Inferior parietal cortex (tissue), 1 donor: ENCODE results near the gene COX10.
"Not testable (repeated sequence)": the region's sequence is repeated elsewhere in the genome, so short reads cannot be mapped to it uniquely, and the experiment has no call there.

Experiments
- DNase-seq: peaks from one replicate; pipeline ENCODE4 v3.0.0-alpha.2; 2016; ENCODE audit errors: extremely low spot score

Gene COX10

DNA sequence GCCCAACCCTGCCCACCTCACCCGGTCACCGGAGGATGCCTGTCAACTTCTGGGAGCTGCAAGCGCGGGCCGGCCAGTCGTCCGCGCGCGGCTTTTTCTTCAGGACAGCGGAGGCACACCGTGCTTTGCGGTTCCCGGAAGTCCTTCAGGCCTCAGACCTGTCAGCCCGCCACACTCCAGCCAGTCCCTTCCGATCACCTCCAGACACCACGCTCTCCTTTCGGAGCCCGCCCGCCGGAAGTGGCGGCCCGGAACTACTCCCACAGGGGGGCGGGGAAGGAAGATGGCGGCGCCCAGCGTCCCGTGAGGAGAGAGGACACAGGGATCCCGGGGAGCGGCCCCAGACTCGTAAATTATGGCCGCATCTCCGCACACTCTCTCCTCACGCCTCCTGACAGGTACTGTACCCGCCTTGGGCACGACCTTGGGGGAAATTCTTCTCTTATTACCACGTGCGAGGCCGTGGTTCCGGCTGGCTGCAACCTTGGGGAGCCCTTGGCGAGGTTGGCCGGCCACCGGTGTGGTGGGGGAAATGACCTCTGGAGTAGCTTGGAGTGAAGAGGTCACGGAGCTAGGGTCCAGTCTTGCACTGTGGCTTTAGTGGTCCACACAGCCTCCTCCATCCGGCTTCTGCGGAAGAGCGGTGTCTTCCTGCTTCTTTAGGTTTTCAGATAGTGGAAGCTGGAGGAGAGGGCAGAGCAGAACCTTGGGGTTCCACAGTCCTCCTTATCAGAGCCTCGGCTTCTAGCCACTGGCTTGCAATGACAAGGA lies at the start of gene COX10:
COX10 (plus strand) TSS at position 254 of the 771 bp plus-strand sequence; CDS start at position 356, 102 bp downstream.
- peak; percentile 87 for DNase-seq

- not testable (repeated sequence) for DNase-seq
These were observed 47.5 kb upstream of the COX10 start for GRCh38 chr17:14021651-14022294.

DNA sequence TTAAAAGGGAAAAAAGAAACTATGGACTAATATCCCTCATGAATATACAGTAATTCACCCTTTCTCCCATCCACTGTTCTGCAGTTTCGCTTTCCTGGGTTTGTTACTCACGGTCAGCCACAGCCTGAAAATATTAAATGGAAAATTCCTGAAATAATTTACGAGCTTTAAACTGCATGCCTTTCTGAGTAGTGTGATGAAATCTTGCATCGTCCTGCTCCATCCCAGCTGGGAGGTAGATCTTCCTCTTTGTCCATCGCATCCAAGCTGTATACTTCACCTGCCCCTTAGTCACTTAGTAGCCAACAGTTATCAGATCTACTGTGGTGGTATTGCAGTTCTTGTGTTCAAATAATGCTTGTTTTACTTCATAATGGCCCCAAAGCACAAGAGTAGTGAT lies 39.5 kb upstream of the COX10 start:
- not testable (repeated sequence) for DNase-seq

DNA sequence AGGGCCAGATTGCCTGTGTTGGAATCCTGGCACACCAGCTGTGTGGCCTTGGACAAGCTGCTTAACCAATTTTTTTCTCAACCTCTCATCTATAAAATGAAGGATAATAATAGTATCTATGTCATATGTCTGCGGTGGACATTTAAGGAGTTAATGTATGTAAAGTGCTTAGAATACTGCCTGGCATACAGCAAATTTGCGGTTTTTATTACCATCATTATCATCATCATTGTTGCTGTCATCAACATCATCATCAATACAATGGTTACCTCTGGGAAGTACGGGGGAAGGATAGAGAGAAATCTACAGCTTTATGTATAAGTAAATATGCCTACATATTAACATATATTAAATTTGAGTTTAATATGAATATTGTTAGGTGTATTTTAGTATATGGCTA lies 37.1 kb upstream of the COX10 start:
- DNase-seq, result no peak

DNA sequence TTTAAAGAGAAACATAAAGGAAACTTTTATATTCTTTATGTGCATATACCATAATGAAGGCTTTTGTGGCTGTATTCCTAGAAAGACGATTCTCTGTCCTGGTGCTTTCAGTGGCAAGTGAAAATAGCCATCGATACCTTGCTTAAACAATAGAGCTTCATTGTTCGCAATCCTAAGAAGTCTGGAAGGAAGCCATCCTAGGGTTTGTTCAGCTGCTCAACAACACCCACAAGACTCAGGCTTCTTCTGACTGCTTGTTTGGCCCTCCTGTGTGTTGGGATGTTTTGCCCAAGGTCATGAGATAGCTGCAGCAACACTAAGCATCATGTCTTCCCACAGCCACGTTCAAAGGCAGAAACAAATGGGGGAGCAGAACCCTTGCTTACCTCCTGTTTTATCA lies 36.1 kb upstream of the COX10 start:
- no peak for DNase-seq

- no peak for DNase-seq
These were observed 31.9 kb upstream of the COX10 start for GRCh38 chr17:14037453-14037852.

GRCh38 chr17:14038206-14038605 lies 31.1 kb upstream of the COX10 start:
- DNase-seq, result no peak

DNA sequence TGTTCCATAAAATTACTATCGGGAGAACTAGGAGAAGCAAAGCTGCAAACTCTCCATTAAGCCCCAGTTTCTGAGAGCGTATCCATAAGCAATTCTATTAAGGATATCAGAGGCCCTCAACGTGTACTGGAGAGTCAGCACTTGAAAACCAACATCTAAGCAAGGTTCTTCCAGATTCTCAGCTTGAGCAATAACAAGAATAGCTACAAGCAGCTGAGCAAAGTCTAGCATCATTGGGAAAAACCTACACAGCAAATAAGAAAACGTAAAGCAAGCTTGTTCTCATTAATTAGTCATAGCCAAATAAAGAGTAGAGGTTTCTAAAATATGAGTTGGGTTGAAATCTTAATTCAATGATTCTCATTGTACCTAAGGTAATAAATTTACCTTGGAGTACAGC lies 26.9 kb upstream of the COX10 start:
- DNase-seq, result no peak

DNA sequence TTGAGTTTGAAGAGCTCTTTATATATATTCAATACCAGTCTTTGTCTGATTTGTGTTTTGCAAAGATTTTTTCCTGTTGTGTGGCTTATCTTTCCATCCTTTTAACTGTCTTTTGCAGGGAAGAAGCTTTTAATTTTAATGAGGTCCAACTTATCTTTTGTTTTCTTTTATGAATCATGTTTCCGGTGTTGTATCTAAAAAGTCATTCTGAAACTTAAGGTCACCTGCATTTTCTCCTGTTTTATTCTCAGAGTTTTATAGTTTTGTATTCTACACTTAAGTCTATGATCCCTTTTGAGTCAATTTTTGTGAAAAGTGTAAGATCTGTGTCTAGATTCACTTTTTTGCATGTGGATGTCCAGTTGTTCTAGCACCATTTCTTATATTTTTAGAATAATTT lies 24.6 kb upstream of the COX10 start:
- no peak for DNase-seq

DNA sequence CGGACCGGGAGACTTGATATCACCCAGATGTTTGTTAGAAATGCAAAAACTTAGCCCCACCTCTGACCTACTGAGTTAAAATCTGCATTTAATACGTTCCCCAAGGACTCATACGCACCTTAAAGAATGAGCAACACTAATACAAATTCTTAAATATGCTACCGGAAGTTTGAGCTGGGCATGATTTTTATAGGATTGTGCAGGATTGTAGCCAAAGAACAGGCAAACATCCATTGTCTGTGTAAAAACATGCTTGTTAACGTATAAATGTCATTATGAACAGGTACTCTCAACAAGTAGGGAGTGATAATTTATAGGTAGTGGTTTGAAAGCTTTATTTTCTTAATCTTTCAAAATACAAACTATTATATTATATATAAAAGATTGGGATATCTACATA lies 22.3 kb upstream of the COX10 start:
- no peak for DNase-seq

GRCh38 chr17:14047591-14047990 lies 21.7 kb upstream of the COX10 start:
- no peak for DNase-seq

- no peak for DNase-seq
These were observed 21.1 kb upstream of the COX10 start for GRCh38 chr17:14048169-14048568.

- DNase-seq, result no peak
These were observed 18.7 kb upstream of the COX10 start for GRCh38 chr17:14050616-14051015.

DNA sequence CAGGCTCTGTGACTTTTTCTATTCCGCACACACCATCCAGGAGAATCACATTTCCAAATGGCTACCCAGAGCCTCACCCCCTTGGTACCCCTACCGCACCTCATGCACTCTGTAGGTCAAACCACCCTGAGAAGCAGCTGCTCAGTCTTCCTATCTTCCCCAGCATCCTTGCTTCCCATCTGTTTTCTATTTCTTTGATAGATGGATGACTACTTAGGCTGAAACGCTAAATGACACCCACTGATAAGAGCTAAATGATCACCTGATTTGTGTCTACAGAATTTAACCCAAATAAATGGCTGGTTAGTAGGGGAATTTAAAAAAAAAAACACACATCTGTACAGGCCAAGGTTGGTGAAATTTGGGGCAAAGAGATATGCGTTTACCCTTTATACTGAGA lies 17.6 kb upstream of the COX10 start:
- no peak for DNase-seq

- DNase-seq, result no peak
These were observed 16.3 kb upstream of the COX10 start for GRCh38 chr17:14052886-14053615.

- no peak for DNase-seq
These were observed 11.7 kb upstream of the COX10 start for GRCh38 chr17:14057591-14057990.

DNA sequence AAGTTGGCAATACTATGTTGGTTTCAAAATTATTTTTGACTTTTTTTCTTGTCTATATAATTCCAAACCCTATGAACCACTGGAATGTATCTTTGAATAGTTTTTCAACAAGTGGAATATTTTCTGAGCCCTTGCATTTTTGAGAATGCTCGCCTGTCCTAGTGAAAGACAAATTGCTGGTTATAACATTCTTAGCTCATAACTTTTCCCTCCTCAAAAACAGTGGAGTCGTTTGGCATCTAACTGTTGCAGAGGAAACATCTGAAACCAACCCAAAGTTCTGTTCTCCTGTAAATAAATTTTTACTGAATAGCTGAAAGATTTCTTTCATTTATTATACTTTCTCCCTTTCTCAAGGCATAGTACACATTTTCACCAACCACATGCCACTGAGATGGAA lies 11.3 kb upstream of the COX10 start:
- no peak for DNase-seq

DNA sequence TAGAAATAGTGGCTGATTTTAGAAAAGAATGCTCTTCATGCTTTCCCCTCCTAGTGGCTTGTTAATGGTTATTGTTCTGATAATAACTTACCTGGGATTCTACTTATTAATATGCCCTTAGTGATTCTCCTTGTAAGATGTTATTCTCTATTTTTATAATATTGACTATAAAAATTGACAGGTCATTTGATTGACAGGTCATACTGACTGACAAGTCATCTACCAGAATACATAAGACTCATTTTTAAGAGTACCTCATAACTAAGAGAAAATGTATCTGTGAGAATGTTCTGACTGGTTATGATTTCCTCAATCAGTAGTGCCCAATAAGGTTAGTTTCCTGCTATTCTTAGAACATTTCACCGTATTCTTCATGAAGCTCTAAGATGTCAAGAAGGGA lies 8.6 kb upstream of the COX10 start:
- no peak for DNase-seq

DNA sequence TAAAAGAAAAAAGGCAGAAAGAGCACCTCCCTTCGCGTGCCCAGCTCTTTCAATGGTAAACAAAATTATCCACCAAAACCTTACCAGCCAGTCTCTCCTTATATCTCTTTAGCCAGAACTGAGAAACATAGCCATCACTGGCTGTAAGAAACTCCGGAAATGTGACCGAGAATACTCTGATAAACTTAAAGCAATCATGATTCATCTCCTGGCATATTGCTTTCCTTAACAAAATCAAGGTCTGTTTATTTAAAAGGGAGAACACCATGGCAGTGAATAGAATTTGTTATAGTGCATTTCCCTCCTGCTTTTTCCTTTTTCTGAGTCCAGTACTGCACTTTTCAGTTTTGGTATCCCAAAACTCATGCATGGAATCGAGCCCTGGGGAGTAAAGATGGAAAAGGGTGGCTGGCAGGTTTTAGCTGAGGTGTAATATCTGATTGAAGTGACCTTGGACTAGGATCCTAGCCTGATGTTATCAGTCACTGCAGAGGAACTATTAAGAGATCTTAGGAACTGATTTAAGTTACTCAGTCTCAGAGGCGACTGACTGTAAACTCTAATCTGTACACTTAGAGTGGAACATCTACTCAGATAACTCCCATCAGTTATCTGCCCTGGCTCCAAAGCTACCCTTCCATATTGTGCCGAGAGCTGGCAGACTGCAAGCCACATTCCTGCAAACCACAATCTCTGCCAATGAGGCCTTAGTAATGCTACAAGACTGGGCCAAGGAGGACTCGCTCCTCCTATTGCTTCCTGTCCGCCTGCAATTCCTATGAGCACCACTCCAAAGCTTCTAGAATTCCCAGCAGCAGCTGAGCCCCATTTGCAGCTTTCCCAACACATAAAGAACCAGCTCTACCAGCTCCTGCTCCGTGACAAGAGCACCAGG lies 7.4 kb upstream of the COX10 start:
- DNase-seq, result no peak

- DNase-seq, result no peak
These were observed 2.0 kb upstream of the COX10 start for GRCh38 chr17:14067347-14067746.

DNA sequence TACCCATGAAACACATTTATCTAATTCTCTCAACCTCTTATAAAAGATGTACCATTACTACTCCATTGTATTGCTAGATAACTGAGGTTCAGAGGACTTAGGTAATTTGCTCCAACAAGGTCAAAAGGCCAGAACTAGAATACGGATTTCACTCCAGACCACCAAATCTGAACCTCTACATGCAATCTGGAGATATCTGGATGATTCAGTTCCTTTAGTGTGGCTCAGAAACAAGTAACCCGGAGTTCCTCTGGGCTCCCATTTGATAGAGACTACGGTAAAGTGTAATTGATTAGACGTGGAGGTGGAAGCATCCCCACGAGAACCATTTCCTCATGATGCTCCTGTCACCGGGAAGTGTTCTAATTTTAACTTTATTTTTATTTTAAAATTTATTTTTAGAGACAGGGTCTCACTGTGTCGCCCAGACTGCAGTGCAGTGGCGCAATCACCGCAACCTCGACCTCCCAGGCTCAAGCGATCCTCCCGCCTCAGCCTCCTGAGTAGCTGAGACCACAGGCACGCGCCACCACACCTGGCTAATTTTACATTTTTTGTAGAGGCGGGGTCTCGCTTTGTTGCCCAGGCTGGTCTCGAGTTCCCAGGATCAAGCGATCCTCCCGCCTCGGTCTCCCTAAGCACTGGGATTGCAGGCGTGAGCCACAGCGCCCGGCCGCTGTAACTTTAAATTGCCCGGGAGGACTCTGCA lies 608 bp upstream of the COX10 start:
- DNase-seq, result no peak
